VCaP (cell line): Measurements from ENCODE around the gene TNNT3.
"Not testable (repeated sequence)": the region's sequence is repeated elsewhere in the genome, so short reads cannot be mapped to it uniquely, and the experiment has no call there.

ENCODE experiments used
- H3K27ac ChIP-seq: fragments of 450-650 bp; 2 replicates; pipeline ENCODE4 v1.5.1; 2017
- CTCF ChIP-seq: fragments of 450-650 bp; conservative IDR thresholded peaks from 2 replicates; pipeline ENCODE4 v1.5.1; 2017; ENCODE audit warnings: mild to moderate bottlenecking, moderate library complexity

TNNT3 gene

GRCh38 chr11:1875093-1875850, 44.2 kb upstream of the TNNT3 start:
- TF ChIP-seq CTCF: no peak
- H3K27ac ChIP-seq: no peak overlapping the region

- not testable (repeated sequence) for H3K27ac ChIP-seq
These were observed 43.6 kb upstream of the TNNT3 start for GRCh38 chr11:1875851-1876301.

- peak; percentile 63; the same call in 1 of the 2 replicates for TF ChIP-seq CTCF
- no peak overlapping the region for H3K27ac ChIP-seq
These were observed 43.0 kb upstream of the TNNT3 start for GRCh38 chr11:1876361-1877063.

GRCh38 chr11:1877211-1878136, 42.0 kb upstream of the TNNT3 start:
- no peak overlapping the region for H3K27ac ChIP-seq
- no peak for TF ChIP-seq CTCF

- H3K27ac ChIP-seq: no peak overlapping the region
- no peak for TF ChIP-seq CTCF
These were observed 41.1 kb upstream of the TNNT3 start for GRCh38 chr11:1878137-1879031.

- TF ChIP-seq CTCF: no peak
- H3K27ac ChIP-seq: no peak overlapping the region
These were observed 40.1 kb upstream of the TNNT3 start for GRCh38 chr11:1879342-1879940.
